Body of pancreas (tissue), 4 donors: Measurements from ENCODE around the gene B3GNT9.

Experiments
- CTCF ChIP-seq, 7 experiments: fragments of 450-650 bp in 4 of 7; fragments of 200-600 bp in 3 of 7; sonication (generic) in 3 of 7; IDR thresholded peaks; one replicate each; pipeline ENCODE4 v1.5.1; 2016 to 2019; ENCODE audit warnings: antibody characterized with exemption in 7 of 7
- POLR2A ChIP-seq, 3 donors: fragments of 450-650 bp; IDR thresholded peaks; one replicate each; pipeline ENCODE4 v1.6.1; 2016; ENCODE audit warnings: antibody characterized with exemption in 3 of 3, mild to moderate bottlenecking in 2 of 3

GRCh38 chr16:67108931-67109406, 41.8 kb downstream of the B3GNT9 start:
- TF ChIP-seq CTCF (IDR thresholded peaks at IDR 0.05) (no peak), POLR2A (IDR thresholded peaks at IDR 0.05) (no peak)
